Activated naive CD8-positive, alpha-beta T cell treated with anti-CD3 and anti-CD28 coated beads for 36 hours (primary cell): ENCODE results near the gene RUBCNL. TPM values are rescaled to one million over a fixed set of nuclear protein-coding genes. Genes with fewer than 3 reads are reported as not detected.
"Not testable (repeated sequence)": the region's sequence is repeated elsewhere in the genome, so short reads cannot be mapped to it uniquely, and the experiment has no call there.

Experiments used
- DNase-seq: peaks from one replicate; pipeline ENCODE4 v3.0.0; 2021
- H3K27ac Mint-ChIP-seq: one replicate; pipeline ENCODE4 v1.8.0; 2022; ENCODE audit warnings: mild to moderate bottlenecking, moderate library complexity, mixed read lengths
- H3K27me3 Mint-ChIP-seq: one replicate; pipeline ENCODE4 v1.8.0; 2022; ENCODE audit warnings: mild to moderate bottlenecking, mixed read lengths
- H3K36me3 Mint-ChIP-seq: one replicate; pipeline ENCODE4 v1.8.0; 2021; ENCODE audit warnings: mild to moderate bottlenecking, mixed read lengths
- H3K4me1 Mint-ChIP-seq: one replicate; pipeline ENCODE4 v1.8.0; 2021; ENCODE audit warnings: mixed read lengths
- H3K4me3 Mint-ChIP-seq: one replicate; pipeline ENCODE4 v1.8.0; 2022; ENCODE audit warnings: mild to moderate bottlenecking, moderate library complexity, mixed read lengths
- H3K9me3 Mint-ChIP-seq: one replicate; pipeline ENCODE4 v1.8.0; 2022; ENCODE audit warnings: mixed read lengths
- total RNA-seq, 2 experiments: library from RNA; stranded (reverse); gene quantifications; one replicate each; pipeline ENCODE4 v1.2.3, GENCODE V29; 2021

The RUBCNL gene
- total RNA-seq = 1 to 10 TPM; 1.1 to 1.9 TPM

- DNase-seq = peak; percentile 50
- Mint-ChIP-seq H3K27ac (peak within 1 kb of the TSS; percentile 9), H3K9me3 (no peaks in the 10 kb centered on the region), H3K36me3 (no peaks in the 10 kb centered on the region), H3K4me3 (peak within 1 kb of the TSS; percentile 72), H3K4me1 (peaks cover 24% of the 10 kb centered on the region), H3K27me3 (peaks cover 31% of the 10 kb centered on the region)
Observed at GRCh38 chr13:46387064-46387851, at the start of gene RUBCNL. TSS of gene RUBCNL (minus strand) at chr13:46387252. CDS start at chr13:46372475, 14,777 bp downstream.

DNA sequence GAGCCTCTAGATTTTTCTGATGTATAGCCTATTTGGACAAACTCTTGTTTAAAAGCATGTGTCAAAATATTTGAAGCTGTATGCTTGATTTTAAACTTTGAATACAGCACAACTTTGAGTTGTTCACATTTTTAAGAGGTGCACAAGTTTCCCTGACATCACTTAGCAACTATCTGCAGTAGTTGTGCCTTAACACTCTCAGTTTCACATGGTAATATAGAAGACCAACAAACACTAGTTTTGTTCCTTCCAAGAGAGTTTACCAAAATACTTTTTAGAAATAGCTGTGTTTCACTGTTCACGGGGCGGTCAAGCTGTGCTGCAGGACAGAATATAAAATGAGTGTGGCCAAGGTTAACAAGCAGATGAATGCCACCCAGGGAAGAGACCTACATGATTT lies 42.5 kb upstream of the RUBCNL start:
- H3K4me3 Mint-ChIP-seq, H3K9me3 Mint-ChIP-seq, H3K27me3 Mint-ChIP-seq, H3K36me3 Mint-ChIP-seq, DNase-seq, H3K27ac Mint-ChIP-seq, H3K4me1 Mint-ChIP-seq: not testable (repeated sequence)

- Mint-ChIP-seq H3K27ac (no peak overlapping the region), H3K27me3 (no peaks in the 10 kb centered on the region), H3K4me1 (peaks cover 10% of the 10 kb centered on the region), H3K4me3 (no peak overlapping the region), H3K9me3 (no peaks in the 10 kb centered on the region), H3K36me3 (no peaks in the 10 kb centered on the region)
- DNase-seq = no peak
Observed at GRCh38 chr13:46405457-46405856, 18.4 kb upstream of the RUBCNL start.

DNA sequence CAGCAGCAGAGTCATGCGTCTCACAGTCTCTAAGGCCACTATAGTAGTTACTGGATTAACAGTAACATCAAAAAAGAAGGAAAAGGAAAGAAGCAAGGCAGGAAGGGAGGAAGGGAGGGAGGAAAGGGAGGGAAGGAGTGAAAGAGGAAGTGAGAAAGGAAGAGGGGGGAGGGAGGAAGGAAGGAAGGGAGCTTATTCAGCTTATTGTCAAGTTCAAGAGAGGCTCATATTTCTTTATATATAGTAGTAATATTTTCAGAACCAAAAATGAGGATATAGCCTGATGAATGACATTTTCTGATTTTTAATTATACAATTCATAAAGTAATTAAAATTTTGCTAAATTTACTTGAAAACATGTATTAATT lies 17.7 kb upstream of the RUBCNL start:
- H3K4me3 Mint-ChIP-seq = no peak overlapping the region

DNA sequence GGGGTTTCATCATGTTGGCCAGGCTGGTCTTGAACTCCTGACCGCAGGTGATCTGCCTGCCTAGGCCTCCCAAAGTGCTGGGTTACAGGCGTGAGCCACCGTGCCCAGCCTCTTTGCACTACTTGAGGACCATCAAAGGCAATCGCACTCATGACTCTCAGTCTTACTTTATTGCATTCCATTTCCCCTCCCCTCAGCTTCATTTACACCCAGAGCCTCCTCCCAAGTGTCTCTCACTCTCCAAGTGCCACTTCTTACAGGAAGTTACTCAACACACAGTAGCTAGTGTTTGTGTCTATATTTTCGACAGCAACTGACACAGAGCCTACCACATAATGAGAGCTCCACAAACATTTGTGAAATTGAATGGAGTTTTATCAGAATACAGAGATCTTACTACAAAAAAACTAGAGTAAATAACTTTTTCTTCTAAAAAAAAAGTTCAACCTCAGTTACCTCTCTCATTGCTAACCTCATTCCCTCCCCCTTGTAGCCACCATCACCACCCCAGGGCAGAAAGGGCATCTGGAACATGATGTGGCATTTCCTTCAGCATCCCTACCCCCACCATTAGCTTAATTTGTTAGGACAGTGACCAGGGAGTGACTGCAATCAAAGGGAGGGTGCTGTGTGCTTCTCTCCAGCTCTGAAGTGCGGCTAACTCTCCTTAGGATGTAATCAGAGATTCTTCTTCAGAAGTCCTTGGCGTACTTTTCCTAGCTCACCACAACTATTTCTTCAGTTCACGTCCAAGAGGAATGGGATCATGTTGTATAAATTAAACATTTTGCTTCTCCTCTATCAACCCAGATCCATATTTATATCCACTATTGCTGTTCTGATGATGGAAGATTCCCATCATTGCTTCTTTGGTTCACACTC lies 17.0 kb upstream of the RUBCNL start:
- Mint-ChIP-seq H3K9me3 (no peaks in the 10 kb centered on the region), H3K27ac (no peak overlapping the region), H3K4me3 (no peak overlapping the region), H3K36me3 (no peaks in the 10 kb centered on the region), H3K27me3 (no peaks in the 10 kb centered on the region), H3K4me1 (peaks cover 10% of the 10 kb centered on the region)
- no peak for DNase-seq

More for the DNA sequence above, 17.7 kb upstream of the RUBCNL start:
- Mint-ChIP-seq H3K27ac (no peak overlapping the region), H3K9me3 (no peaks in the 10 kb centered on the region), H3K36me3 (no peaks in the 10 kb centered on the region), H3K4me1 (peaks cover 10% of the 10 kb centered on the region), H3K27me3 (no peaks in the 10 kb centered on the region)
- DNase-seq = no peak

DNA sequence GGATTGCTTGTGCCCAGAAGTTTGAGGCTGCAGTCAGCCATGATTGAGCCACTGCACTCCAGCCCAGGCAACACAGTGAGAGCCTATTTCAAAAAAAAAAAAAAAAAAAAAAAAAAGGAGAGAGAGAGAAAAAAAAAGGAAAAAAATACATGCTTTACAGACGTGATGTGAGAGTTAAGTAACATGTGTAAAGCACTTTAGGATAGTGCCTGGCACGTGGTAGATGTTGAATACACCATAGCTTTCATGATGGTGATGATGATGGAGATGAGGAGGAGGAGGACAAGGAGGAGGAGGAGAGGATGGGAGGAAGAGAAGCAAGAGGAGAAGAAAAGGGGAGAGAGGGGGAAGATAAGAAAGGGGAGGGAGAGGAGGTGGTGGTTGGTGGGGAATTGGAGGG lies 15.1 kb upstream of the RUBCNL start:
- Mint-ChIP-seq H3K4me3 (no peak overlapping the region), H3K27ac (no peak overlapping the region), H3K36me3 (no peaks in the 10 kb centered on the region), H3K9me3 (no peaks in the 10 kb centered on the region), H3K27me3 (no peaks in the 10 kb centered on the region), H3K4me1 (peaks cover 10% of the 10 kb centered on the region)
- DNase-seq = no peak

GRCh38 chr13:46401432-46401831 lies 14.4 kb upstream of the RUBCNL start:
- no peak for DNase-seq
- H3K4me1 Mint-ChIP-seq = peaks cover 10% of the 10 kb centered on the region
- H3K36me3 Mint-ChIP-seq = no peaks in the 10 kb centered on the region
- no peaks in the 10 kb centered on the region for H3K9me3 Mint-ChIP-seq
- no peaks in the 10 kb centered on the region for H3K27me3 Mint-ChIP-seq
- no peak overlapping the region for H3K4me3 Mint-ChIP-seq
- H3K27ac Mint-ChIP-seq = no peak overlapping the region

GRCh38 chr13:46396341-46396740 lies 9.3 kb upstream of the RUBCNL start:
- Mint-ChIP-seq H3K9me3 (no peaks in the 10 kb centered on the region), H3K4me3 (no peak overlapping the region), H3K4me1 (peaks cover 6% of the 10 kb centered on the region), H3K27me3 (no peaks in the 10 kb centered on the region), H3K36me3 (no peaks in the 10 kb centered on the region), H3K27ac (no peak overlapping the region)
- no peak for DNase-seq

DNA sequence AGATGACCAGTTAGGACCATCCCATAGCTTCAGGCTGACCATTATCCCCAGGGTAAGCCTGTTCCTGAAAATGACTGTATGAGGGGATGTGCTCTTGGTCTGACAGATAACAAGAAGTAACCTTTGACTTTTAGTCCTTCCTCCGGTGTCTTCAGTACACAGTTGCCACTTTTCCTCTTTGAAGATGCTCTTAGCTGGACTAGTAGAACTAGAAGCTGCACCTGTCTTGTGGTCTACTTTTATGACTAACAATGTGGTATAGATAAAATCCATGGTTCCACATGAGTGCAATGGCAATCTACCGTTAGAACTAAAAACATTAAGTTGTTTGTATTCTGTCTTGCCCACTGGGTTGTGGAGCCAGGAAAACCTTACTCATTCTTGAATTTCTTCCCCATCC lies 5.9 kb upstream of the RUBCNL start:
- Mint-ChIP-seq H3K4me3 (no peak overlapping the region), H3K36me3 (no peaks in the 10 kb centered on the region), H3K4me1 (peaks cover 20% of the 10 kb centered on the region), H3K27me3 (no peaks in the 10 kb centered on the region), H3K27ac (no peak overlapping the region), H3K9me3 (no peaks in the 10 kb centered on the region)
- no peak for DNase-seq

DNA sequence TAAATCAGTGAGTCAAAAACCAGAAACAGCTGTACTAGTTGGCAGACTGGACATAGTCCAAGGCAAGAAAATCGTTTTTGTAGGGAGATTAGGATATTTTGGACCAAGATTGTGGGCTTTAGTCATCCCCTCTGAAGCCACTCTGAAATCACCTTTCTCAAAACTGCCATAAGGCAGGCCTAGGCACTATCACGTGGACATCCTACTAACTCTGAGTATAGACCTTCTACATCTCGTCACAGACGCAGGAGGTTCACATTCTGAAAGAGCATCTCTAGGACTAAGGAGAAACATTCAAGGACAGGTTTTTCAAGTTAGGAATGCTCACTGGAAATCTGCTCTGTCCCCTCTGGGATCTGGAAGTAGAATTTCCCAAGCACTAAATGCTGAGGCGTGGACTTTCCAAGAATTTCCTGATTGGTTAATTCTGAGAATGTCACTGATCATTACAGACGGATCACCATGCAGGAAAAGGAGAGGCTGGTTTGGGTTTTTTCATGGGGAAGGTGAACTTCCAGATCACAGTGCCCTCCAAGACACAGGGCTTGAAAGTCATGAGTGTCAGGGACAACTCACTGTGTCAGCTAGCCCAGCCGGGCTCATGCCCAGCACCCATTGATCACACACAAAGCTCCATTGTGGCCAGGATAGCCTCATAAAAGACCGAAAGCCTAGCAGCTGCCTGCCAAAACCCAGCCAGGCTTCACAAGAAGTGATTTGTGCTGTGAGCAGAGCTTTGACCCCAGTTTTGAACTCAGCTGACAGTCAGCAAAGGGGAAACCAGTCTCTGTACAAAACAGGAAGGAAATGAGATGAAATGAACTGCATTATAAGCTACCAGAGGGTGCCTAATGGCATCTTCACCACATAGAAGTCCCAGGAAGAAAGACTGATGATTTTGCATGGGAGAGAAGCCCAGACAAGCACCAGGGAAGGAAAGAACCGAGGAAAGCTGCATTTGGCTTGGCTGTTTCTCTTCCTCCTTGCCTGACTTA lies 2.7 kb upstream of the RUBCNL start:
- peaks cover 30% of the 10 kb centered on the region for H3K27me3 Mint-ChIP-seq
- H3K9me3 Mint-ChIP-seq = no peaks in the 10 kb centered on the region
- no peak for DNase-seq
- no peaks in the 10 kb centered on the region for H3K36me3 Mint-ChIP-seq
- H3K4me1 Mint-ChIP-seq = peaks cover 30% of the 10 kb centered on the region
- H3K27ac Mint-ChIP-seq = no peak overlapping the region
- H3K4me3 Mint-ChIP-seq = no peak overlapping the region

GRCh38 chr13:46388846-46389245 lies 1.8 kb upstream of the RUBCNL start:
- Mint-ChIP-seq H3K9me3 (no peaks in the 10 kb centered on the region), H3K36me3 (no peaks in the 10 kb centered on the region), H3K27me3 (peaks cover 30% of the 10 kb centered on the region), H3K4me3 (no peak overlapping the region), H3K4me1 (peaks cover 30% of the 10 kb centered on the region), H3K27ac (no peak overlapping the region)
- no peak for DNase-seq

DNA sequence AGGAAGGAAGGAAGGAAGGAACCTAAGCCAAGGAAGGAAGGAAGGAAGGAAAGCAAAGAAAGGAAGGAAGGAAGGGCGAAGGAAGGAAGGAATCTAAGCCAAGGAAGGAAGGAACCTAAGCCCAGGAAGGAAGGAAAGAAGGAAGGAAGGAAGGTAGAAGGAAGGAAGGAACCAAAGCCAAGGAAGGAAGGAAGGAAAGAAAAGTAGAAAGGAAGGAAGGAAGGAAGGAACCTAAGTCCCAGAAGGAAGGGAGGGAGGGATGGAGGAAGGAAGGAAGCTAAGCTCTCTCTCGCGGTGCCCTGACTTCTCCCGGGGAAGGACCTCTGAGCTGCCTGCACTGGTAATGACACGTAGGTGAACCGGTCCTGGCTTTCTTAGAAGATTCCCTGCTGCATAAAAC lies 1.3 kb upstream of the RUBCNL start:
- peaks cover 30% of the 10 kb centered on the region for H3K4me1 Mint-ChIP-seq
- H3K27ac Mint-ChIP-seq = no peak overlapping the region
- peaks cover 30% of the 10 kb centered on the region for H3K27me3 Mint-ChIP-seq
- H3K9me3 Mint-ChIP-seq = no peaks in the 10 kb centered on the region
- DNase-seq = no peak
- no peaks in the 10 kb centered on the region for H3K36me3 Mint-ChIP-seq
- no peak overlapping the region for H3K4me3 Mint-ChIP-seq

- H3K36me3 Mint-ChIP-seq = no peaks in the 10 kb centered on the region
- DNase-seq = no peak
- H3K9me3 Mint-ChIP-seq = no peaks in the 10 kb centered on the region
- peaks cover 24% of the 10 kb centered on the region for H3K4me1 Mint-ChIP-seq
- H3K27me3 Mint-ChIP-seq = peaks cover 38% of the 10 kb centered on the region
- H3K27ac Mint-ChIP-seq = no peak overlapping the region
- peak overlapping the region; percentile 72 for H3K4me3 Mint-ChIP-seq
Observed at GRCh38 chr13:46386392-46387063, 524 bp downstream of the RUBCNL start.

DNA sequence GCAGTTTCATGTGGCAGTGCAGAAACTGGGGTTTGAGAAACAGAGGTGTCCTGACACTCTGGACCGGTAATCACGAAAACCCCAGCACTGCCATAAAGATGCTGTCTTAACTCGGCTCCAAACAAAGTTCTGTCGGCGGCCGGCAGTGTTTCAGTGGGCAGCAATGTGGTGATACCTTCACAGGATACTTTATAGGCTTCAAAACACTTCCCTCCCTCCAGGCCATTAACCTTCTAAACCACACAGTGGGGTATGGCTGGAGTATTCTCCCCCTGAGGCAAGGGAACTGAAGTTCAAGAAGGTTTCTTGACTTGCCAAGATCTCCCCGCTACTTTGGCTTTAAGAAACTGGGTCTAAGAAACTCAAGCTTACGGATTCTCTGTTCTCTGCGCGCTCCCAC lies 1.1 kb downstream of the RUBCNL start:
- no peaks in the 10 kb centered on the region for H3K9me3 Mint-ChIP-seq
- H3K4me1 Mint-ChIP-seq = peaks cover 24% of the 10 kb centered on the region

More for the DNA sequence above, 1.1 kb downstream of the RUBCNL start:
- no peaks in the 10 kb centered on the region for H3K36me3 Mint-ChIP-seq
- DNase-seq = no peak
- H3K27ac Mint-ChIP-seq = peak overlapping the region; percentile 1
- peaks cover 38% of the 10 kb centered on the region for H3K27me3 Mint-ChIP-seq
- peak overlapping the region; percentile 47 for H3K4me3 Mint-ChIP-seq
